K562 (cell line): ENCODE measurements around the gene RFPL1. TPM values are rescaled to one million over a fixed set of nuclear protein-coding genes. Genes with fewer than 3 reads are reported as not detected.
A peak's percentile ranks its signal among the peaks of the same experiment; 100 is the strongest.

Experiments used
- CEBPG ChIP-seq, 3 experiments: fragments of 200-800 bp in 1 of 3; sonication (Bioruptor generic) in 1 of 3; sonication (generic) in 1 of 3; formaldehyde crosslinking in 1 of 3; IDR thresholded peaks in 2 of 3; conservative IDR thresholded peaks in 1 of 3; 2 replicates each; pipeline versions ENCODE4 v1.6.1 to v1.8.0; 2016 to 2022; ENCODE audit warnings: missing compliant biosample characterization in 2 of 3, missing genetic modification characterization in 2 of 3, mild to moderate bottlenecking in 1 of 3, missing genetic modification reagents in 1 of 3
- E2F6 ChIP-seq, 2 experiments: IDR thresholded peaks; 2 replicates each; pipeline ENCODE4 v1.6.1; 2011; ENCODE audit warnings: borderline replicate concordance in 1 of 2, control low read depth in 1 of 2, low read depth in 1 of 2, low read length in 1 of 2, mild to moderate bottlenecking in 1 of 2, mixed read lengths in 1 of 2, moderate library complexity in 1 of 2; ENCODE audit not compliant: insufficient read depth in 1 of 2, insufficient read length in 1 of 2, poor library complexity in 1 of 2, severe bottlenecking in 1 of 2; ENCODE audit errors: extremely low read depth in 1 of 2
- FOXP1 ChIP-seq: sonication (generic); formaldehyde crosslinking; IDR thresholded peaks from 2 replicates; pipeline ENCODE4 v1.8.0; 2022; ENCODE audit warnings: mild to moderate bottlenecking, missing genetic modification reagents
- GTF2F1 ChIP-seq: IDR thresholded peaks from 2 replicates; pipeline ENCODE4 v1.6.1; 2011; ENCODE audit warnings: low read depth, low read length, improper control_type of control experiment
- MTA2 ChIP-seq: fragments of 450-650 bp; IDR thresholded peaks from 2 replicates; pipeline ENCODE4 v1.6.1; 2016; ENCODE audit warnings: low read depth
- PCBP1 ChIP-seq: fragments of 200-400 bp; formaldehyde crosslinking; IDR thresholded peaks from 2 replicates; pipeline ENCODE4 v1.6.1; 2018; ENCODE audit warnings: mild to moderate bottlenecking, low read depth, low read length; ENCODE audit not compliant: poor library complexity, severe bottlenecking
- SAP30 ChIP-seq: fragments of 200-600 bp; sonication (generic); IDR thresholded peaks from 2 replicates; pipeline ENCODE4 v1.6.1; 2012; ENCODE audit warnings: borderline replicate concordance, low read depth, mild to moderate bottlenecking, moderate library complexity, low read length, control low read depth, inconsistent platforms; ENCODE audit not compliant: insufficient read depth, poor library complexity, severe bottlenecking
- TCF7L2 ChIP-seq: fragments of 150-350 bp; IDR thresholded peaks from 2 replicates; pipeline ENCODE4 v1.6.1; 2016; ENCODE audit warnings: low read depth, mild to moderate bottlenecking, low read length, moderate library complexity
- ZBTB34 ChIP-seq: fragments of 250-450 bp; sonication (Bioruptor Pico); IDR thresholded peaks from 2 replicates; pipeline ENCODE4 v1.8.0; 2021; ENCODE audit warnings: mild to moderate bottlenecking, moderate library complexity
- ZBTB5 ChIP-seq: fragments of 450-650 bp; IDR thresholded peaks from 2 replicates; pipeline ENCODE4 v1.6.1; 2017; ENCODE audit warnings: antibody characterized with exemption
- ZFPM2 ChIP-seq: fragments of 250-450 bp; sonication (Bioruptor Pico); IDR thresholded peaks from 2 replicates; pipeline ENCODE4 v1.5.1; 2022; ENCODE audit warnings: mild to moderate bottlenecking
- ZNF639 ChIP-seq, 2 experiments: fragments of 200-800 bp in 1 of 2; sonication (Bioruptor generic) in 1 of 2; sonication (generic) in 1 of 2; formaldehyde crosslinking in 1 of 2; IDR thresholded peaks in 1 of 2; conservative IDR thresholded peaks in 1 of 2; 2 replicates each; pipeline versions ENCODE4 v1.5.0 to v1.6.1; 2016 to 2020; ENCODE audit warnings: missing compliant biosample characterization in 1 of 2, missing genetic modification characterization in 1 of 2, missing genetic modification reagents in 1 of 2
- ZNF766 ChIP-seq: fragments of 200-800 bp; sonication (Bioruptor generic); conservative IDR thresholded peaks from 2 replicates; pipeline ENCODE4 v1.6.1; 2016; ENCODE audit warnings: missing genetic modification characterization, missing compliant biosample characterization
- polyA plus RNA-seq, 8 experiments: library from polyadenylated mRNA; depleted of rRNA in 4 of 8; stranded (reverse) in 5 of 8; unstranded in 3 of 8; fragments of >200 nt; fragmentation: Nextera tagmentation in 2 of 8; fragmentation: Illumina TruSeq in 1 of 8; extraction: Ambion mirVana in 2 of 8; extraction: Trizol in 1 of 8; gene quantifications; 2 replicates each; pipeline versions ENCODE4 v1.2.1 to v1.2.3, GENCODE V29; 2011 to 2014; ENCODE audit warnings: inconsistent platforms in 1 of 8, missing spikeins in 1 of 8
- total RNA-seq, 7 experiments: library from RNA; depleted of rRNA in 6 of 7; stranded (reverse); fragments of >200 nt in 6 of 7; fragmentation: Illumina TruSeq in 2 of 7; extraction: Trizol in 2 of 7; gene quantifications; 2 replicates each; pipeline versions ENCODE4 v1.2.1 to v1.2.3, GENCODE V29; 2011 to 2021; ENCODE audit warnings: low replicate concordance in 1 of 7
- TF ChIP-seq, protein P1 (sequence below): fragments of 250-450 bp; sonication (Bioruptor Pico); IDR thresholded peaks from 2 replicates; pipeline ENCODE4 v1.5.0; 2021; ENCODE audit warnings: mild to moderate bottlenecking, moderate library complexity

RFPL1 gene
- total and polyA plus RNA-seq, 9 of the 15 experiments (the other 6 are each of a cell fraction or from before 2014, with no cell fraction given) = not detected

GRCh38 chr22:29478326-29479276, 40.2 kb downstream of the RFPL1 start (continued):
- no peak for TF ChIP-seq GTF2F1
- TF ChIP-seq ZFPM2 (CRISPR knock-in tag) = no peak
- peak; percentile 75 for TF ChIP-seq ZNF766 (CRISPR knock-in tag)
- TF ChIP-seq SAP30 = peak; percentile 61
- TF ChIP-seq ZNF639 (CRISPR knock-in tag; conservative IDR thresholded peaks at IDR 0.05 in 1 of 2, IDR thresholded peaks at IDR 0.05 in 1 of 2) = no peak
- no peak for TF ChIP-seq CEBPG (CRISPR knock-in tag; IDR thresholded peaks at IDR 0.05)
- TF ChIP-seq CEBPG (tag; conservative IDR thresholded peaks at IDR 0.05 in 1 of 2, IDR thresholded peaks at IDR 0.05 in 1 of 2) = no peak
- TF ChIP-seq ZBTB5 = no peak
- TF ChIP-seq ZBTB34 (CRISPR knock-in tag) = no peak
- TF ChIP-seq FOXP1 = no peak
- TF ChIP-seq, protein P1, sequence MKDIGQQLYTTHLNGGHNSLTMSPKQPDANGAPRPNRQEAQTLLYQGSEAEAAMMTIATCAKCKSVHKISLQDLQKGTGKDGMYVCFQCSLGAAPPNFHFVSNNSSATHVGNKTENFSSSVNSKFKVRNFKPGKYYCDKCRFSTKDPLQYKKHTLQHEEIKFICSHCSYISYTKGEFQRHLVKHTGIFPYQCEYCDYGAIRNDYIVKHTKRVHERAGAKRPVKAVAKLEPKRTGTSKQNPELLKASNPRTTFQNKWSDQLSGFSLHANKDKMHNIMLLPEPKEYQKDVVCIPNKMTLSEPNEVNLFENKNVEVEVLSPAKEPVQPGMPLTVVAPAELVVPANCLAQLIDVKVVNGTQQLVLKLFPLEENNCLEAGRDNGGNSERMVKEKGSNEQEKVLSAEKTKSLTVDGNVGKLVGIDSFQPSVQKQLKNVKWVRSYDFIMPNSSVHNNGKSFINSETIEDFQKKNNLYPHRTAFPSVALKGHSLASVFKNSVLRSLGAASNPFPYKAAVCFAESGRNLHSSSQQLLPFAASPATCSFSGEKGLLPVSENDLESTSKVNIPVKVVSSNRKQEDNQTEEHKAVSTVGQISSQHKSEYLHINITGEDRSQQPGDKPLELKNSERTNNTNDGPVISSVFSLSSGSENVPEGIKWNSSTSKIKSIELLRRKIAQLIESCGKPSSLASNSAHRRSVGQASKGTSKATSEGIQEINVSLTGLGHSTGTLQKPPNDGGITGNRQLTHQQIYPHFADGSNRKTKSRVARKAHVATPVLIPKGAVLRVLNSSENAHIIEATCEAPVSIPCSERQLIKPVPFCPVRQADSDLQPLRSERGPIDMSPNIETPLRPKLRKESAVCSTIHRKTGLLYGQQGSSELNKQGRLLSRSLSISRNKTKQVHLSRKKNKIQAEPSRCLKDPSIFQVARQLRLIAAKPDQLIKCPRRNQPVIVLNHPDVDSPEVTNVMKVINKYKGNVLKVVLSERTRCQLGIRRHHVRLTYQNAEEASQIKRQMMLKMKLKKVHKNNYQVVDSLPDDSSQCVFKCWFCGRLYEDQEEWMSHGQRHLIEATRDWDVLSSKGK = no peak
- TF ChIP-seq TCF7L2 = no peak
- TF ChIP-seq MTA2 = no peak
- no peak for TF ChIP-seq PCBP1
- no peak for TF ChIP-seq E2F6 (IDR thresholded peaks at IDR 0.05; ENCODE audit: borderline replicate concordance in 1 of 2, extremely low read depth in 1 of 2, insufficient read depth in 1 of 2, insufficient read length in 1 of 2, low read depth in 1 of 2, low read length in 1 of 2, poor library complexity in 1 of 2, severe bottlenecking in 1 of 2)
